Neuronal stem cell (in vitro differentiated cells): ENCODE data around the gene ACYP1.
"Not testable (repeated sequence)": the region's sequence is repeated elsewhere in the genome, so short reads cannot be mapped to it uniquely, and the experiment has no call there.

Source experiments
- DNase-seq: peaks from one replicate; pipeline ENCODE4 v3.0.0-alpha.2; 2013; ENCODE audit warnings: low spot score
- H2AFZ ChIP-seq: one replicate; pipeline ENCODE4 v1.6.1; 2013; ENCODE audit warnings: mild to moderate bottlenecking, low read length, inconsistent platforms
- H2AK5ac ChIP-seq: 2 replicates; pipeline ENCODE4 v1.6.1; 2013; ENCODE audit warnings: low read depth, mild to moderate bottlenecking, inconsistent platforms, low read length, moderate library complexity, mixed read lengths
- H2BK120ac ChIP-seq: 2 replicates; pipeline ENCODE4 v1.6.1; 2013; ENCODE audit warnings: low read depth, mild to moderate bottlenecking, inconsistent platforms, low read length, moderate library complexity, mixed read lengths
- H2BK12ac ChIP-seq: one replicate; pipeline ENCODE4 v1.6.1; 2013; ENCODE audit warnings: low read length, inconsistent platforms
- H2BK15ac ChIP-seq: 2 replicates; pipeline ENCODE4 v1.6.1; 2013; ENCODE audit warnings: mild to moderate bottlenecking, low read length, inconsistent platforms, mixed read lengths
- H2BK5ac ChIP-seq: one replicate; pipeline ENCODE4 v1.6.1; 2013; ENCODE audit warnings: inconsistent platforms, mild to moderate bottlenecking, low read length, moderate library complexity
- H3K14ac ChIP-seq: one replicate; pipeline ENCODE4 v1.6.1; 2013; ENCODE audit warnings: low read length, inconsistent platforms
- H3K18ac ChIP-seq: 2 replicates; pipeline ENCODE4 v1.6.1; 2013; ENCODE audit warnings: low read length, inconsistent platforms
- H3K23ac ChIP-seq: 2 replicates; pipeline ENCODE4 v1.6.1; 2013; ENCODE audit warnings: low read depth, mild to moderate bottlenecking, mixed read lengths, low read length, inconsistent platforms; ENCODE audit not compliant: poor library complexity
- H3K27ac ChIP-seq: replicated peaks from 3 replicates; pipeline ENCODE4 v1.5.1; 2013; ENCODE audit warnings: low read length, inconsistent platforms
- H3K27me3 ChIP-seq, 3 experiments: 2 replicates each; pipeline ENCODE4 v1.6.1; 2013; ENCODE audit warnings: low read length in 3 of 3, mild to moderate bottlenecking in 2 of 3, inconsistent platforms in 1 of 3, low read depth in 1 of 3, mixed read lengths in 1 of 3, moderate library complexity in 1 of 3; ENCODE audit not compliant: control insufficient read depth in 3 of 3, insufficient read depth in 3 of 3
- H3K36me3 ChIP-seq, 2 donors: replicated peaks in 1 of 2; 2 replicates each; pipeline ENCODE4 v1.6.1; 2013; ENCODE audit warnings: low read length in 2 of 2; ENCODE audit not compliant: control insufficient read depth in 2 of 2, insufficient read depth in 2 of 2
- H3K4ac ChIP-seq: 2 replicates; pipeline ENCODE4 v1.6.1; 2013; ENCODE audit warnings: inconsistent platforms, mild to moderate bottlenecking, low read length, moderate library complexity
- H3K4me1 ChIP-seq, 2 donors: 1 replicate in 1 of 2; 2 replicates in 1 of 2; pipeline ENCODE4 v1.6.1; 2013; ENCODE audit warnings: low read length in 2 of 2, low read depth in 1 of 2; ENCODE audit not compliant: control insufficient read depth in 2 of 2, insufficient read depth in 1 of 2
- H3K4me2 ChIP-seq: one replicate; pipeline ENCODE4 v1.6.1; 2013; ENCODE audit warnings: mild to moderate bottlenecking, low read length, inconsistent platforms; ENCODE audit not compliant: insufficient read depth, poor library complexity, severe bottlenecking
- H3K4me3 ChIP-seq, 2 donors: 2 replicates each; pipeline ENCODE4 v1.5.1; 2013; ENCODE audit warnings: low read length in 2 of 2, mild to moderate bottlenecking in 2 of 2, inconsistent platforms in 1 of 2, moderate library complexity in 1 of 2
- H3K79me1 ChIP-seq: one replicate; pipeline ENCODE4 v1.6.1; 2013; ENCODE audit warnings: low read depth, mild to moderate bottlenecking, inconsistent platforms, low read length, moderate library complexity
- H3K9ac ChIP-seq: one replicate; pipeline ENCODE4 v1.6.1; 2013; ENCODE audit warnings: mild to moderate bottlenecking, low read depth, low read length, inconsistent platforms; ENCODE audit not compliant: poor library complexity
- H3K9me3 ChIP-seq, 2 donors: replicated peaks in 1 of 2; 2 replicates each; pipeline versions ENCODE3 to v1.6.1; 2013; ENCODE audit warnings: low read length in 2 of 2, mild to moderate bottlenecking in 2 of 2, inconsistent platforms in 1 of 2, low read depth in 1 of 2, mixed read lengths in 1 of 2, moderate library complexity in 1 of 2; ENCODE audit not compliant: control insufficient read depth in 2 of 2, insufficient read depth in 1 of 2
- H4K8ac ChIP-seq: one replicate; pipeline ENCODE4 v1.6.1; 2013; ENCODE audit warnings: low read depth, mild to moderate bottlenecking, inconsistent platforms, low read length, moderate library complexity
- H4K91ac ChIP-seq: one replicate; pipeline ENCODE4 v1.6.1; 2013; ENCODE audit warnings: low read length, low read depth, mild to moderate bottlenecking, inconsistent platforms; ENCODE audit not compliant: poor library complexity
- WGBS, 2 donors: extraction: QIAGEN DNeasy Blood & Tissue Kit; methylation state at CpG; one replicate each; pipeline ENCODE4 v1.1.7; 2013; ENCODE audit warnings: missing lambda C conversion rate in 2 of 2, mixed read lengths in 1 of 2; ENCODE audit not compliant: insufficient read length in 2 of 2, insufficient replicate concordance in 1 of 2; ENCODE audit errors: extremely low coverage in 2 of 2; 5-methylcytosine and 5-hydroxymethylcytosine counted together

The ACYP1 gene

GRCh38 chr14:75069811-75070145, 6.0 kb upstream of the ACYP1 start:
- Histone ChIP-seq H3K27me3 (peaks cover 0 to 5% (median 0%) of the 10 kb centered on the region in 3 experiments), H3K27ac (no peak overlapping the region), H2AFZ (peak overlapping the region; percentile 96), H2AK5ac (no peak overlapping the region), H3K36me3 (no peaks in the 10 kb centered on the region), H3K4me2 (peak overlapping the region; percentile 77), H3K4me3 (peak overlapping the region; percentile 60 to 77), H3K14ac (no peak overlapping the region), H2BK15ac (no peak overlapping the region), H2BK12ac (no peak overlapping the region), H3K18ac (peak overlapping the region; percentile 76), H4K8ac (no peak overlapping the region), H4K91ac (no peak overlapping the region), H3K9me3 (no peaks in the 10 kb centered on the region), H3K9ac (peak overlapping the region; percentile 73), H3K23ac (peak overlapping the region; percentile 77), H2BK5ac (no peak overlapping the region), H3K4ac (no peak overlapping the region), H2BK120ac (no peak overlapping the region), H3K79me1 (no peaks in the 10 kb centered on the region), H3K4me1 (peaks cover 6 to 7% of the 10 kb centered on the region in 2 donors)
- no peak for DNase-seq
- WGBS, 2 donors: no CpG with 5 or more reads among the region's 12 CpGs

DNA sequence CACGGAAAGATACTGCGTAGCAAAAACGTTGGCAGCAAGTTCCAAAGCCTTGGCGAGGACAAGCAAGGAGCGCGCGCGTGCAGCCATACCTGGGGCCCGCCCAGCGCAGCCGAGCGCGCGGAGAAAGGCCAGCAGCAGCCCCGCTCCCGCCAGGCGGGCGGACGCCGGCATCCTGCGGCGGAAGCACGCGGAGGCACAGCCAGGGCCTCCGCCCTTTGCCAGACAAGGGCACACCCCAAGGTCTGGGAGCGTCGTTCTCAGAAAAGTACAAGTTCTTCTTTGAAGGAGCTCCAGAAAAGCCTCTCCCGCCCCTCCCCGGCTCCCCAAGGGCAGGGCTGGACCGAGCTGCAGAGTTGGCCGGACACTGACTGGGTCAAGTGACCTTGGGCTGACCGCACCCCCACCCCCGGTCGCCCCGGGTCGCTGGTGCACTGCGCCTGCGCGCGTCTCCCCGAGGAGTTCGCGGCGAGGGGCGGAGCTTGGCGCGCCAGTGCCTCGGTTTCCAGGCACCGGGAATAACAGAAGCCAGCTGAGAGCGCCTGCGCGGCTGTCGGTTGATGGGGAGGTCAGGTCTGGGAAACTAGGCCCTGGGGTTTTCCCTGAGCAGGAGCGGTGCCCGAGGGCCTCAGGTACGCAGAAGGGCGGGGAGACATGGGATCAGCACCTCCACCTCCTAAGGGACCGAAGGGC, 5.4 kb upstream of the ACYP1 start, which contains the start of gene ZC2HC1C:
Gene ZC2HC1C, plus strand, starts transcription at position 521 of the 690 bp plus-strand sequence. CDS start 933 bp downstream, outside the sequence.
- peak within 1 kb of the TSS; percentile 85 for H3K18ac ChIP-seq
- H3K4me3 ChIP-seq: peak within 1 kb of the TSS; percentile 60 to 77
- H3K4me1 ChIP-seq: peaks cover 6 to 7% of the 10 kb centered on the region in 2 donors
- H2BK15ac ChIP-seq: no peak within 1 kb of the TSS
- no peak within 1 kb of the TSS for H4K8ac ChIP-seq
- peak within 1 kb of the TSS; percentile 73 for H3K9ac ChIP-seq
- no peak within 1 kb of the TSS for H2BK5ac ChIP-seq
- peak within 1 kb of the TSS; percentile 77 for H3K23ac ChIP-seq
- H3K14ac ChIP-seq: no peak within 1 kb of the TSS
- no peak within 1 kb of the TSS for H2AK5ac ChIP-seq
- peak within 1 kb of the TSS; percentile 77 for H3K4me2 ChIP-seq
- no peaks in the 10 kb centered on the region for H3K9me3 ChIP-seq
- no CpG with 5 or more reads among the region's 58 CpGs for WGBS, 2 donors
- DNase-seq: peak; percentile 85
- H3K4ac ChIP-seq: no peak within 1 kb of the TSS
- H3K79me1 ChIP-seq: no peaks in the 10 kb centered on the region
- peak within 1 kb of the TSS; percentile 40 for H3K27ac ChIP-seq
- no peak within 1 kb of the TSS for H4K91ac ChIP-seq
- no peak within 1 kb of the TSS for H2BK120ac ChIP-seq
- no peak within 1 kb of the TSS for H2BK12ac ChIP-seq
- no peaks in the 10 kb centered on the region for H3K36me3 ChIP-seq
- H3K27me3 ChIP-seq: peaks cover 0 to 5% (median 0%) of the 10 kb centered on the region in 3 experiments
- peak within 1 kb of the TSS; percentile 96 for H2AFZ ChIP-seq

- Histone ChIP-seq H2AFZ (peak overlapping the region; percentile 96), H3K27me3 (peaks cover 0 to 5% (median 0%) of the 10 kb centered on the region in 3 experiments), H2BK12ac (no peak overlapping the region), H3K4me2 (peak overlapping the region; percentile 77), H2BK15ac (no peak overlapping the region), H3K23ac (peak overlapping the region; percentile 77), H2AK5ac (no peak overlapping the region), H3K9me3 (no peaks in the 10 kb centered on the region), H3K4me1 (peaks cover 6 to 10% of the 10 kb centered on the region in 2 donors), H4K91ac (no peak overlapping the region), H2BK120ac (no peak overlapping the region), H3K27ac (no peak overlapping the region), H3K18ac (no peak overlapping the region), H3K14ac (no peak overlapping the region), H3K79me1 (peaks cover under 1% of the 10 kb centered on the region), H3K4ac (no peak overlapping the region), H2BK5ac (no peak overlapping the region), H4K8ac (no peak overlapping the region), H3K9ac (no peak overlapping the region), H3K36me3 (no peaks in the 10 kb centered on the region), H3K4me3 (peak overlapping the region; percentile 60 to 77)
- WGBS, 2 donors: no CpG with 5 or more reads among the region's 15 CpGs
- DNase-seq: no peak
These were observed 4.7 kb upstream of the ACYP1 start for GRCh38 chr14:75068294-75069120.

DNA sequence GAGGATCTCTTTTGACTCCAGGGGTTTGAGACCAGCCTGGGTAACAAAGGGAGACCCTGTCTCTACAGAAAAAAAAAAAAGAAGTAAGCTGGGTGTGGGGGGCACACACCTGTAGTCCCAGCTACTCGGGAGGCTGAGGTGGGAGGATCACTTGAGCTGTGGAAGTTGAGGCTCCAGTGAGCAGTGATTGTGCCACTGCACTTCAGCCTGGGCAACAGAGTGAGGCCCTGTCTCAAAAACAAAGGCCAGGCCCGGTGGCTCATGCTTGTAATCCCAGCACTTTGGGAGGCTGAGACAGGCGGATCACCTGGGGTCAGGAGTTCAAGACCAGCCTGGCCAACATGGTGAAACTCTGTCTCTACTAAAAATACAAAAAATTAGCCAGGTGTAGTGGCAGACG, 3.9 kb upstream of the ACYP1 start:
- not testable (repeated sequence) for H2BK12ac ChIP-seq, H3K36me3 ChIP-seq, H3K79me1 ChIP-seq, H2BK15ac ChIP-seq, DNase-seq, H3K4ac ChIP-seq, H3K9ac ChIP-seq, H3K14ac ChIP-seq, H3K4me2 ChIP-seq, H2AFZ ChIP-seq, H2BK120ac ChIP-seq, H4K8ac ChIP-seq, H3K27ac ChIP-seq, H3K27me3 ChIP-seq, H3K9me3 ChIP-seq, H3K18ac ChIP-seq, H3K23ac ChIP-seq, H3K4me3 ChIP-seq, H2AK5ac ChIP-seq, H2BK5ac ChIP-seq, H4K91ac ChIP-seq
- no CpG with 5 or more reads among the region's 4 CpGs for WGBS, 2 donors
- peaks cover 9 to 13% of the 10 kb centered on the region in 2 donors for H3K4me1 ChIP-seq
